Measurements from ENCODE around the gene HEXB.
"Not testable (repeated sequence)": the region's sequence is repeated elsewhere in the genome, so short reads cannot be mapped to it uniquely, and the experiment has no call there.

The HEXB gene

GRCh38 chr5:74693191-74693590, 8.2 kb downstream of the HEXB start:
- Histone ChIP-seq H3K36me3 (ENCODE audit: insufficient read depth, low read length) (peaks cover 20% of the 10 kb centered on the region), H3K9me3 (ENCODE audit: low read length) (no peaks in the 10 kb centered on the region), H2AFZ (ENCODE audit: low read depth, low read length) (no peak overlapping the region), H3K4me1 (ENCODE audit: insufficient read depth, low read length) (no peaks in the 10 kb centered on the region), H3K4me3 (ENCODE audit: low read length) (no peak overlapping the region), H3K27me3 (ENCODE audit: insufficient read depth, low read length) (no peaks in the 10 kb centered on the region)

- peaks cover 42% of the 10 kb centered on the region for H3K36me3 ChIP-seq (ENCODE audit: insufficient read depth, low read length)
- H3K27me3 ChIP-seq (ENCODE audit: insufficient read depth, low read length): no peaks in the 10 kb centered on the region
- H3K4me1 ChIP-seq (ENCODE audit: insufficient read depth, low read length): no peaks in the 10 kb centered on the region
- no peak overlapping the region for H2AFZ ChIP-seq (ENCODE audit: low read depth, low read length)
- no peak overlapping the region for H3K4me3 ChIP-seq (ENCODE audit: low read length)
- no peaks in the 10 kb centered on the region for H3K9me3 ChIP-seq (ENCODE audit: low read length)
Measured at GRCh38 chr5:74717596-74717995, 32.6 kb downstream of the HEXB start.

GRCh38 chr5:74722271-74722670, 37.2 kb downstream of the HEXB start:
- Histone ChIP-seq H3K9me3 (ENCODE audit: low read length) (no peaks in the 10 kb centered on the region), H3K36me3 (ENCODE audit: insufficient read depth, low read length) (peaks cover 64% of the 10 kb centered on the region), H2AFZ (ENCODE audit: low read depth, low read length) (no peak overlapping the region), H3K4me3 (ENCODE audit: low read length) (no peak overlapping the region), H3K27me3 (ENCODE audit: insufficient read depth, low read length) (no peaks in the 10 kb centered on the region), H3K4me1 (ENCODE audit: insufficient read depth, low read length) (no peaks in the 10 kb centered on the region)

- Histone ChIP-seq H3K4me3 (ENCODE audit: low read length) (no peak overlapping the region), H3K27me3 (ENCODE audit: insufficient read depth, low read length) (no peaks in the 10 kb centered on the region), H3K4me1 (ENCODE audit: insufficient read depth, low read length) (no peaks in the 10 kb centered on the region), H3K9me3 (ENCODE audit: low read length) (no peaks in the 10 kb centered on the region), H2AFZ (ENCODE audit: low read depth, low read length) (no peak overlapping the region), H3K36me3 (ENCODE audit: insufficient read depth, low read length) (peaks cover 72% of the 10 kb centered on the region)
Measured at GRCh38 chr5:74725331-74725730, 40.3 kb downstream of the HEXB start.

GRCh38 chr5:74736759-74737158, 51.7 kb downstream of the HEXB start:
- Histone ChIP-seq H3K27me3 (ENCODE audit: insufficient read depth, low read length) (no peaks in the 10 kb centered on the region), H3K9me3 (ENCODE audit: low read length) (no peaks in the 10 kb centered on the region), H2AFZ (ENCODE audit: low read depth, low read length) (no peak overlapping the region), H3K36me3 (ENCODE audit: insufficient read depth, low read length) (peaks cover 80% of the 10 kb centered on the region), H3K4me3 (ENCODE audit: low read length) (no peak overlapping the region), H3K4me1 (ENCODE audit: insufficient read depth, low read length) (no peaks in the 10 kb centered on the region)

GRCh38 chr5:74738406-74738805, 53.4 kb downstream of the HEXB start:
- Histone ChIP-seq H3K4me1 (ENCODE audit: insufficient read depth, low read length) (no peaks in the 10 kb centered on the region), H2AFZ (ENCODE audit: low read depth, low read length) (no peak overlapping the region), H3K36me3 (ENCODE audit: insufficient read depth, low read length) (peaks cover 83% of the 10 kb centered on the region), H3K9me3 (ENCODE audit: low read length) (no peaks in the 10 kb centered on the region), H3K27me3 (ENCODE audit: insufficient read depth, low read length) (no peaks in the 10 kb centered on the region), H3K4me3 (ENCODE audit: low read length) (no peak overlapping the region)

GRCh38 chr5:74748742-74749141, 63.7 kb downstream of the HEXB start:
- H3K4me1 ChIP-seq (ENCODE audit: insufficient read depth, low read length); H2AFZ ChIP-seq (ENCODE audit: low read depth, low read length); H3K27me3 ChIP-seq (ENCODE audit: insufficient read depth, low read length); H3K9me3 ChIP-seq (ENCODE audit: low read length); H3K4me3 ChIP-seq (ENCODE audit: low read length): not testable (repeated sequence)
- H3K36me3 ChIP-seq (ENCODE audit: insufficient read depth, low read length): peaks cover 73% of the 10 kb centered on the region

GRCh38 chr5:74761241-74761640, 76.2 kb downstream of the HEXB start:
- no peak overlapping the region for H3K4me3 ChIP-seq (ENCODE audit: low read length)
- peaks cover 13% of the 10 kb centered on the region for H3K4me1 ChIP-seq (ENCODE audit: insufficient read depth, low read length)
- H2AFZ ChIP-seq (ENCODE audit: low read depth, low read length): no peak overlapping the region
- peaks cover 6% of the 10 kb centered on the region for H3K9me3 ChIP-seq (ENCODE audit: low read length)
- H3K27me3 ChIP-seq (ENCODE audit: insufficient read depth, low read length): no peaks in the 10 kb centered on the region
- H3K36me3 ChIP-seq (ENCODE audit: insufficient read depth, low read length): peaks cover 56% of the 10 kb centered on the region

GRCh38 chr5:74762599-74762998, 77.6 kb downstream of the HEXB start:
- Histone ChIP-seq H3K9me3 (ENCODE audit: low read length) (no peaks in the 10 kb centered on the region), H3K4me3 (ENCODE audit: low read length) (no peak overlapping the region), H3K36me3 (ENCODE audit: insufficient read depth, low read length) (peaks cover 45% of the 10 kb centered on the region), H2AFZ (ENCODE audit: low read depth, low read length) (no peak overlapping the region), H3K4me1 (ENCODE audit: insufficient read depth, low read length) (peaks cover 14% of the 10 kb centered on the region), H3K27me3 (ENCODE audit: insufficient read depth, low read length) (no peaks in the 10 kb centered on the region)

- H3K9me3 ChIP-seq (ENCODE audit: low read length): no peaks in the 10 kb centered on the region
- H2AFZ ChIP-seq (ENCODE audit: low read depth, low read length): no peak overlapping the region
- H3K36me3 ChIP-seq (ENCODE audit: insufficient read depth, low read length): peaks cover 41% of the 10 kb centered on the region
- no peaks in the 10 kb centered on the region for H3K27me3 ChIP-seq (ENCODE audit: insufficient read depth, low read length)
- no peak overlapping the region for H3K4me3 ChIP-seq (ENCODE audit: low read length)
- peaks cover 22% of the 10 kb centered on the region for H3K4me1 ChIP-seq (ENCODE audit: insufficient read depth, low read length)
Measured at GRCh38 chr5:74763504-74763903, 78.5 kb downstream of the HEXB start.

- no peaks in the 10 kb centered on the region for H3K9me3 ChIP-seq (ENCODE audit: low read length)
- no peak overlapping the region for H2AFZ ChIP-seq (ENCODE audit: low read depth, low read length)
- H3K36me3 ChIP-seq (ENCODE audit: insufficient read depth, low read length): peaks cover 41% of the 10 kb centered on the region
- no peak overlapping the region for H3K4me3 ChIP-seq (ENCODE audit: low read length)
- peaks cover 22% of the 10 kb centered on the region for H3K4me1 ChIP-seq (ENCODE audit: insufficient read depth, low read length)
- H3K27me3 ChIP-seq (ENCODE audit: insufficient read depth, low read length): no peaks in the 10 kb centered on the region
Measured at GRCh38 chr5:74765201-74765600, 80.2 kb downstream of the HEXB start.

- H3K4me1 ChIP-seq (ENCODE audit: insufficient read depth, low read length): peaks cover 22% of the 10 kb centered on the region
- H3K27me3 ChIP-seq (ENCODE audit: insufficient read depth, low read length): no peaks in the 10 kb centered on the region
- H3K36me3 ChIP-seq (ENCODE audit: insufficient read depth, low read length): peaks cover 42% of the 10 kb centered on the region
- peak overlapping the region; percentile 56 for H2AFZ ChIP-seq (ENCODE audit: low read depth, low read length)
- H3K4me3 ChIP-seq (ENCODE audit: low read length): peak overlapping the region; percentile 74
- H3K9me3 ChIP-seq (ENCODE audit: low read length): no peaks in the 10 kb centered on the region
Measured at GRCh38 chr5:74765929-74766328, 80.9 kb downstream of the HEXB start.

GRCh38 chr5:74766418-74766848, 81.4 kb downstream of the HEXB start:
- Histone ChIP-seq H3K4me3 (ENCODE audit: low read length) (peak overlapping the region; percentile 74), H3K36me3 (ENCODE audit: insufficient read depth, low read length) (peaks cover 43% of the 10 kb centered on the region), H3K4me1 (ENCODE audit: insufficient read depth, low read length) (peaks cover 22% of the 10 kb centered on the region)

GRCh38 chr5:74766849-74767578, 82.0 kb downstream of the HEXB start, which contains the start of the genes GFM2 and NSA2:
TSS of gene GFM2 (minus strand) at chr5:74767117. CDS start at chr5:74763742, 3,375 bp downstream.
TSS of gene NSA2 (plus strand) at chr5:74767249. CDS start at chr5:74767361, 112 bp downstream.
- Histone ChIP-seq H3K27me3 (ENCODE audit: insufficient read depth, low read length) (no peaks in the 10 kb centered on the region), H3K4me1 (ENCODE audit: insufficient read depth, low read length) (peaks cover 22% of the 10 kb centered on the region), H2AFZ (ENCODE audit: low read depth, low read length) (peak within 1 kb of the TSS; percentile 56), H3K36me3 (ENCODE audit: insufficient read depth, low read length) (peaks cover 42% of the 10 kb centered on the region), H3K9me3 (ENCODE audit: low read length) (no peaks in the 10 kb centered on the region), H3K4me3 (ENCODE audit: low read length) (peak within 1 kb of the TSS; percentile 74)

More at GRCh38 chr5:74766418-74766848, 81.4 kb downstream of the HEXB start:
- no peaks in the 10 kb centered on the region for H3K9me3 ChIP-seq (ENCODE audit: low read length)
- H3K27me3 ChIP-seq (ENCODE audit: insufficient read depth, low read length): no peaks in the 10 kb centered on the region
- peak overlapping the region; percentile 56 for H2AFZ ChIP-seq (ENCODE audit: low read depth, low read length)

All from neuron (in vitro differentiated cells).